ENCODE results near the gene MAP3K8. TPM values are rescaled to one million over a fixed set of nuclear protein-coding genes. Genes with fewer than 3 reads are reported as not detected.

The MAP3K8 gene
- total RNA-seq, 1 experiment from 2014 or later = 13.8 TPM

GRCh38 chr10:30404540-30404939 is 29.4 kb upstream of the MAP3K8 start:
- no peak overlapping the region for H3K4me3 Mint-ChIP-seq
- ChIA-PET CTCF (interaction anchor here (0.6 to 1.0 kb wide), 2 partner anchors 12 to 283 kb away, joined by 5 read pairs; no protein-coding TSS in a partner anchor), POLR2A (no interaction called here)
- DNase-seq (ENCODE audit: low spot score) (no peak), ATAC-seq (no peak)
- peaks cover 15% of the 10 kb centered on the region for H3K9me3 Mint-ChIP-seq
- no peaks in the 10 kb centered on the region for H3K27me3 Mint-ChIP-seq (ENCODE audit: low read depth)
- peaks cover 12% of the 10 kb centered on the region for H3K36me3 Mint-ChIP-seq
- no peak overlapping the region for H3K27ac Mint-ChIP-seq
- H3K4me1 Mint-ChIP-seq = no peaks in the 10 kb centered on the region
- TF ChIP-seq ZNF532 (CRISPR knock-in tag; IDR thresholded peaks at IDR 0.05; ENCODE audit: borderline replicate concordance) (no peak), ZNF121 (CRISPR knock-in tag; IDR thresholded peaks at IDR 0.05) (no peak), RORB (CRISPR knock-in tag; IDR thresholded peaks at IDR 0.05) (no peak), HMGA2 (CRISPR knock-in tag; IDR thresholded peaks at IDR 0.05) (no peak), FOXK1 (CRISPR knock-in tag; IDR thresholded peaks at IDR 0.05) (no peak), IRF1 (CRISPR knock-in tag; IDR thresholded peaks at IDR 0.05) (no peak)

GRCh38 chr10:30411263-30411662 is 22.7 kb upstream of the MAP3K8 start:
- no peaks in the 10 kb centered on the region for H3K4me1 Mint-ChIP-seq
- no peak for ATAC-seq
- ChIA-PET CTCF (interaction anchor here (1.1 kb wide), 1 partner anchor 27 kb away, joined by 3 read pairs; no protein-coding TSS in a partner anchor), POLR2A (no interaction called here)
- no peak overlapping the region for H3K27ac Mint-ChIP-seq
- H3K9me3 Mint-ChIP-seq = no peaks in the 10 kb centered on the region
- DNase-seq (ENCODE audit: low spot score) = no peak
- H3K36me3 Mint-ChIP-seq = no peaks in the 10 kb centered on the region
- H3K27me3 Mint-ChIP-seq (ENCODE audit: low read depth) = no peaks in the 10 kb centered on the region
- H3K4me3 Mint-ChIP-seq = no peak overlapping the region
- TF ChIP-seq ZNF532 (CRISPR knock-in tag; IDR thresholded peaks at IDR 0.05; ENCODE audit: borderline replicate concordance) (no peak), ZNF219 (CRISPR knock-in tag; IDR thresholded peaks at IDR 0.05; ENCODE audit: borderline replicate concordance) (no peak), EMX1 (CRISPR knock-in tag; IDR thresholded peaks at IDR 0.05) (no peak), MLX (CRISPR knock-in tag; IDR thresholded peaks at IDR 0.05) (no peak), MYBL2 (CRISPR knock-in tag; IDR thresholded peaks at IDR 0.05) (no peak), ZBTB43 (CRISPR knock-in tag; IDR thresholded peaks at IDR 0.05) (no peak), ZNF317 (CRISPR knock-in tag; IDR thresholded peaks at IDR 0.05; ENCODE audit: borderline replicate concordance, low read depth) (no peak), FOXK1 (CRISPR knock-in tag; IDR thresholded peaks at IDR 0.05) (no peak)
